RWPE2 (cell line): ENCODE measurements around the gene ARAP1.

ENCODE experiments used
- ATAC-seq: fragments of 200-7000 bp; cut with Tn5 transposase; 3 replicates; pipeline ENCODE4 v1.9.1; 2021; ENCODE audit warnings: low read depth
- DNase-seq: peaks from one replicate; pipeline ENCODE4 v3.0.0-alpha.2; 2020; ENCODE audit warnings: low spot score
- H3K27ac ChIP-seq: fragments of 450-650 bp; 2 replicates; pipeline ENCODE4 v1.5.1; 2017; ENCODE audit warnings: mild to moderate bottlenecking; ENCODE audit not compliant: poor library complexity, severe bottlenecking
- H3K27me3 ChIP-seq: fragments of 250-450 bp; sonication (Bioruptor Pico); 2 replicates; pipeline ENCODE4 v1.5.1; 2021; ENCODE audit warnings: mild to moderate bottlenecking, moderate library complexity; ENCODE audit not compliant: insufficient read depth, poor library complexity, severe bottlenecking
- H3K36me3 ChIP-seq: fragments of 250-450 bp; sonication (Bioruptor Pico); 2 replicates; pipeline ENCODE4 v1.5.1; 2020; ENCODE audit warnings: low read depth, mild to moderate bottlenecking, moderate library complexity
- H3K4me1 ChIP-seq: fragments of 250-450 bp; sonication (Bioruptor Pico); 2 replicates; pipeline ENCODE4 v1.5.1; 2021; ENCODE audit warnings: mild to moderate bottlenecking, moderate library complexity; ENCODE audit not compliant: insufficient read depth, poor library complexity, severe bottlenecking
- H3K4me3 ChIP-seq: fragments of 250-450 bp; sonication (Bioruptor Pico); 2 replicates; pipeline ENCODE4 v1.5.1; 2021; ENCODE audit warnings: mild to moderate bottlenecking, moderate library complexity; ENCODE audit not compliant: severe bottlenecking
- H3K9me3 ChIP-seq: fragments of 250-450 bp; sonication (Bioruptor Pico); 2 replicates; pipeline ENCODE4 v1.5.1; 2021; ENCODE audit warnings: mild to moderate bottlenecking, moderate library complexity; ENCODE audit not compliant: severe bottlenecking
- TF ChIP-seq, protein P1 (sequence below): fragments of 450-650 bp; IDR thresholded peaks from one replicate; pipeline ENCODE4 v1.5.1; 2017; ENCODE audit warnings: mild to moderate bottlenecking, moderate library complexity; ENCODE audit not compliant: poor library complexity, severe bottlenecking

Gene ARAP1

DNA sequence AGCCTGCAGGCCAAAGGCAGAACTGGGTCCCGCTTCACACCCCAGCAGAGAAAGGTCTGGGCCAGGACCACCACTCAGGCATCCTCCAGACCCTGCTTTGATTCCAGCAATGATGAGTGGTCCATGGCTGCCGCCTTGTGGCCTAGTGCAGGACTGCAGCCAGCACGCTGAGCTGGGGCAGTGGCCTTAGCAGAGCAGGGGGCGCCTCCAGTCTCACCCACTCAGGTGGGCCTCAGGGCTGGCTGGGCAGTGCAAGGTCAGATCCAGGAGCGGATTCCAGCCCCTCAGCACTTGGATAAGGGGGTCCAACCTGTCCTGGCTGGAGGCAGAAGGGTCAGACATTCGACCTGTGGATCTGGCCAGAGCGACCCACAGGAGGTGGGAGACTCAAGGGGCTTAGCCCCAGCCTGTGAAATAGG lies 68.4 kb downstream of the ARAP1 start:
- no peaks in the 10 kb centered on the region for H3K9me3 ChIP-seq
- ATAC-seq (peak; percentile 39), DNase-seq (no peak)
- no peaks in the 10 kb centered on the region for H3K4me1 ChIP-seq
- H3K27me3 ChIP-seq, result peaks cover 10% of the 10 kb centered on the region
- no peak overlapping the region for H3K27ac ChIP-seq
- peaks cover 19% of the 10 kb centered on the region for H3K36me3 ChIP-seq
- no peak overlapping the region for H3K4me3 ChIP-seq
- TF ChIP-seq, protein P1, sequence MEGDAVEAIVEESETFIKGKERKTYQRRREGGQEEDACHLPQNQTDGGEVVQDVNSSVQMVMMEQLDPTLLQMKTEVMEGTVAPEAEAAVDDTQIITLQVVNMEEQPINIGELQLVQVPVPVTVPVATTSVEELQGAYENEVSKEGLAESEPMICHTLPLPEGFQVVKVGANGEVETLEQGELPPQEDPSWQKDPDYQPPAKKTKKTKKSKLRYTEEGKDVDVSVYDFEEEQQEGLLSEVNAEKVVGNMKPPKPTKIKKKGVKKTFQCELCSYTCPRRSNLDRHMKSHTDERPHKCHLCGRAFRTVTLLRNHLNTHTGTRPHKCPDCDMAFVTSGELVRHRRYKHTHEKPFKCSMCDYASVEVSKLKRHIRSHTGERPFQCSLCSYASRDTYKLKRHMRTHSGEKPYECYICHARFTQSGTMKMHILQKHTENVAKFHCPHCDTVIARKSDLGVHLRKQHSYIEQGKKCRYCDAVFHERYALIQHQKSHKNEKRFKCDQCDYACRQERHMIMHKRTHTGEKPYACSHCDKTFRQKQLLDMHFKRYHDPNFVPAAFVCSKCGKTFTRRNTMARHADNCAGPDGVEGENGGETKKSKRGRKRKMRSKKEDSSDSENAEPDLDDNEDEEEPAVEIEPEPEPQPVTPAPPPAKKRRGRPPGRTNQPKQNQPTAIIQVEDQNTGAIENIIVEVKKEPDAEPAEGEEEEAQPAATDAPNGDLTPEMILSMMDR, result peak; percentile 76

DNA sequence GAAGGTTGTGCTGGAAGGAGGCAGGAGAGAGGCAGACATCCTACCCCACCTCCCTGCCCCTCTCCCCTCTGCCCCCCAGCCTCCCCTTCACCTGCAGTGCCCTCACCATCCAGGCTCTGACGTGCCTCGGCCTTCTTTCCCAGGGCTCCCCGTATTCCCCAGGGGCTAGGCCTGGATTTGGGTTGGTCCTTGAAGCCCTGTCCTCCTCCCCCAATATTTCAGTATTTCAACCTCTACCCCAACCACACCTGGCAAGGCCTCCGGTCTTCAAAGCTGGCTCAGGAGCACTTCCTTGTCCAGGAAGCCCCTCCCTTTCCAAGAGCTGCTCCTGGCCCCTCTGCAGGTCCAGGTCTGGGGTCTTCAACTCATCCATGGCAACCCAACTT lies 69.4 kb downstream of the ARAP1 start:
- Histone ChIP-seq H3K36me3 (peaks cover 14% of the 10 kb centered on the region; the same call in 1 of the 2 replicates), H3K27me3 (peaks cover 18% of the 10 kb centered on the region), H3K27ac (no peak overlapping the region), H3K4me3 (no peak overlapping the region), H3K9me3 (no peaks in the 10 kb centered on the region), H3K4me1 (no peaks in the 10 kb centered on the region)
- no peak for DNase-seq
- TF ChIP-seq, protein P1, result no peak
- no peak for ATAC-seq

- Histone ChIP-seq H3K27me3 (peaks cover 22% of the 10 kb centered on the region), H3K4me3 (no peak overlapping the region), H3K27ac (no peak overlapping the region), H3K9me3 (no peaks in the 10 kb centered on the region), H3K4me1 (no peaks in the 10 kb centered on the region), H3K36me3 (peaks cover 14% of the 10 kb centered on the region; the same call in 1 of the 2 replicates)
- ATAC-seq, result no peak
- TF ChIP-seq, protein P1, result no peak
- no peak for DNase-seq
Measured at GRCh38 chr11:72682238-72682857, 69.9 kb downstream of the ARAP1 start.

GRCh38 chr11:72681226-72682153 lies 70.7 kb downstream of the ARAP1 start:
- Histone ChIP-seq H3K4me1 (no peaks in the 10 kb centered on the region), H3K4me3 (no peak overlapping the region), H3K27ac (no peak overlapping the region), H3K36me3 (peaks cover 14% of the 10 kb centered on the region; the same call in 1 of the 2 replicates), H3K27me3 (peaks cover 31% of the 10 kb centered on the region), H3K9me3 (no peaks in the 10 kb centered on the region)
- DNase-seq, result no peak
- TF ChIP-seq, protein P1, result no peak
- ATAC-seq, result no peak
